ENCODE data around the gene B4GALT5. TPM values are rescaled to one million over a fixed set of nuclear protein-coding genes. Genes with fewer than 3 reads are reported as not detected.
"Not testable (repeated sequence)": the region's sequence is repeated elsewhere in the genome, so short reads cannot be mapped to it uniquely, and the experiment has no call there.

The B4GALT5 gene, protein sequence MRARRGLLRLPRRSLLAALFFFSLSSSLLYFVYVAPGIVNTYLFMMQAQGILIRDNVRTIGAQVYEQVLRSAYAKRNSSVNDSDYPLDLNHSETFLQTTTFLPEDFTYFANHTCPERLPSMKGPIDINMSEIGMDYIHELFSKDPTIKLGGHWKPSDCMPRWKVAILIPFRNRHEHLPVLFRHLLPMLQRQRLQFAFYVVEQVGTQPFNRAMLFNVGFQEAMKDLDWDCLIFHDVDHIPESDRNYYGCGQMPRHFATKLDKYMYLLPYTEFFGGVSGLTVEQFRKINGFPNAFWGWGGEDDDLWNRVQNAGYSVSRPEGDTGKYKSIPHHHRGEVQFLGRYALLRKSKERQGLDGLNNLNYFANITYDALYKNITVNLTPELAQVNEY
- polyA plus RNA-seq (2011; rRNA removed) (82.8 and 88.7 TPM in 2 replicates), polyA plus RNA-seq (2017; fragmentation: RNase III; extraction: RNeasy Plus Mini Kit Qiagen cat#74134 plus additional on column Dnase treatment) (68.1 to 84.0 TPM (median 81.5 TPM) in 3 replicates), polyA minus RNA-seq (2011; rRNA and poly(A)+ RNA removed) (66.0 and 68.4 TPM in 2 replicates)
- polyA plus RNA-seq (2012; cell fraction: cytosol; rRNA removed): 39.0 and 48.5 TPM in 2 replicates
- polyA plus RNA-seq (2012; cell fraction: nucleus; rRNA removed): 23.2 and 34.8 TPM in 2 replicates

DNA sequence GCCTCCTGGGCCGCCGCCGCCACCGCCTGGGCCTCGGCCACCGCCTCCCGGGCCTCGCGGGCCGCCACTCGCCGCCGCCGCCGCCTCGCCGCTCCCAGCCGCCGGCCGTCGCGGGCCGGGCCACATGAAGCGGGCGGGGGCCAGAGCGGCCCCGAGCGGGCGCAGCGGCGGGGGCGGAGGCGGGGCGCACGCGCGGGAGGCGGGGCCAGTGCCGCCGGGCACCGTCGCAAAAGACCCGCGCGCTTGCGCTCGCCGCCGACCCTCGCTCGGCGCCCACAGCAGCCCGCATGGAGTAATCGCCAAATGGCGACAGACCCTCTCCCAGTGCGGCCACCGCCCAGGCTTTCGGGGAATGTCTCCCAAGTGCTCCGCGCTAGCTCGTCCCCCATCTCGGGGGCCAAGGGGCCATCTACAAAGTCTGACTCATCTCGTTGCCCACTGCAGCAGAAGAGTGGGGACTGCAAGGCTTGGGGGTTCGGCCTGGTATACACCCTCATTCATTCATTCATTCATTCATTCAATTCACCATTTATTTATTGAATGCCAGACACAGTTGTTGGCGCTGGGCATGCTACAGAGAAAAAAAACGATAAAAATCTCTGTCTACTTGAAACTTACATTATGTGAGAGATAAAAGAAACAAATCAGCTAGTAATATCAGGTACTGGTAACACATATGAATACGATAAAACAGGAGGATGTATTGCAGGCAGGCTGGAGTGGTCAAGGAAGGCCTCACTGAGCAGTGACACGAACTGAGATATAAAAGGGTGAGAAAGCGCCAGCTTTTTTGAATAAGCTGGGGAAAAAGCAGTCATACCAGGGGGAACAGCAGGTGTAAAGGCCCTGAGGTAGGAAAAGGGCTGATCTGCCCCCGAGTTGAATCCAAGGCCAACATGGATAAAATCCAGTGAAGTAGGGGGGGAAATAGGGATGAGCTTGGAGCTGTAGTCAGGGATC, at the start of gene B4GALT5:
Gene B4GALT5 (minus strand): TSS at position 126 of the 960 bp plus-strand sequence. CDS start 188 bp downstream, outside the sequence.
- peak; percentile 69 to 81 for ATAC-seq
- peaks cover 49% of the 10 kb centered on the region for H3K4me1 ChIP-seq
- H3K27ac ChIP-seq: peak within 1 kb of the TSS; percentile 97 to 98
- peak; percentile 40 to 71; a peak in 3 of 5 replicates for TF ChIP-seq JUN (IDR thresholded peaks at IDR 0.05)
- no peak for TF ChIP-seq HEYL (CRISPR knock-in tag; IDR thresholded peaks at IDR 0.05)
- no peak for TF ChIP-seq CHD4 (IDR thresholded peaks at IDR 0.05; ENCODE audit: borderline replicate concordance)
- peak in 1 of 2 experiments; percentile 20; a peak in 1 of 4 replicates for TF ChIP-seq CEBPB (IDR thresholded peaks at IDR 0.05)
- TF ChIP-seq, protein P1, sequence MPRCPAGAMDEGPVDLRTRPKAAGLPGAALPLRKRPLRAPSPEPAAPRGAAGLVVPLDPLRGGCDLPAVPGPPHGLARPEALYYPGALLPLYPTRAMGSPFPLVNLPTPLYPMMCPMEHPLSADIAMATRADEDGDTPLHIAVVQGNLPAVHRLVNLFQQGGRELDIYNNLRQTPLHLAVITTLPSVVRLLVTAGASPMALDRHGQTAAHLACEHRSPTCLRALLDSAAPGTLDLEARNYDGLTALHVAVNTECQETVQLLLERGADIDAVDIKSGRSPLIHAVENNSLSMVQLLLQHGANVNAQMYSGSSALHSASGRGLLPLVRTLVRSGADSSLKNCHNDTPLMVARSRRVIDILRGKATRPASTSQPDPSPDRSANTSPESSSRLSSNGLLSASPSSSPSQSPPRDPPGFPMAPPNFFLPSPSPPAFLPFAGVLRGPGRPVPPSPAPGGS (IDR thresholded peaks at IDR 0.05): 0 out of 3 replicates have a peak, but pooled peaks have one; percentile 37
- TF ChIP-seq, protein P2, sequence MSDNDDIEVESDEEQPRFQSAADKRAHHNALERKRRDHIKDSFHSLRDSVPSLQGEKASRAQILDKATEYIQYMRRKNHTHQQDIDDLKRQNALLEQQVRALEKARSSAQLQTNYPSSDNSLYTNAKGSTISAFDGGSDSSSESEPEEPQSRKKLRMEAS (IDR thresholded peaks at IDR 0.05): peak; percentile 73; the same call in 1 of the 2 replicates
- TF ChIP-seq MYC (IDR thresholded peaks at IDR 0.05; ENCODE audit: borderline replicate concordance, low read length): 0 out of 2 replicates have a peak, but pooled peaks have one; percentile 41
- no peak for TF ChIP-seq RNF2 (IDR thresholded peaks at IDR 0.05; ENCODE audit: borderline replicate concordance, low read depth)
- no peak for TF ChIP-seq ZNF302 (CRISPR knock-in tag; IDR thresholded peaks at IDR 0.05)
- no peak for TF ChIP-seq FOSL2 (IDR thresholded peaks at IDR 0.05)
- peak; percentile 67 for TF ChIP-seq FOSL2 (CRISPR knock-in tag; IDR thresholded peaks at IDR 0.05)
- TF ChIP-seq NPAS2 (CRISPR knock-in tag; IDR thresholded peaks at IDR 0.05; ENCODE audit: borderline replicate concordance): no peak
- no peak for TF ChIP-seq ZFP36 (IDR thresholded peaks at IDR 0.05; ENCODE audit: borderline replicate concordance, partially characterized antibody)
- TF ChIP-seq, protein P3, sequence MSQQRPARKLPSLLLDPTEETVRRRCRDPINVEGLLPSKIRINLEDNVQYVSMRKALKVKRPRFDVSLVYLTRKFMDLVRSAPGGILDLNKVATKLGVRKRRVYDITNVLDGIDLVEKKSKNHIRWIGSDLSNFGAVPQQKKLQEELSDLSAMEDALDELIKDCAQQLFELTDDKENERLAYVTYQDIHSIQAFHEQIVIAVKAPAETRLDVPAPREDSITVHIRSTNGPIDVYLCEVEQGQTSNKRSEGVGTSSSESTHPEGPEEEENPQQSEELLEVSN (IDR thresholded peaks at IDR 0.05; ENCODE audit: borderline replicate concordance, low read depth): no peak; the same call in 1 of the 2 replicates
- TF ChIP-seq POLR2A (IDR thresholded peaks at IDR 0.05; ENCODE audit: low read length): peak; percentile 31
- peak; percentile 41 to 72 for DNase-seq (ENCODE audit: low read depth in 1 of 2, low spot score in 1 of 2)
- peak within 1 kb of the TSS; percentile 84 for H3K4me3 ChIP-seq
- 13% methylated on average over 30 of the region's 70 CpGs for WGBS (ENCODE audit: missing lambda C conversion rate)
- no peak for FAIRE-seq
- ChIA-PET CTCF (interaction anchor here (0.7 to 2.1 kb wide), 9 partner anchors 23 to 175 kb away, joined by 3 to 8 read pairs (median 3); no protein-coding TSS in a partner anchor), POLR2A (interaction anchor here (0.9 to 1.8 kb wide), 2 partner anchors 61 to 76 kb away, joined by 4 read pairs; no protein-coding TSS in a partner anchor)
- peak within 1 kb of the TSS; percentile 95 for H3K4me2 ChIP-seq
- no peaks in the 10 kb centered on the region for H3K9me3 ChIP-seq

DNA sequence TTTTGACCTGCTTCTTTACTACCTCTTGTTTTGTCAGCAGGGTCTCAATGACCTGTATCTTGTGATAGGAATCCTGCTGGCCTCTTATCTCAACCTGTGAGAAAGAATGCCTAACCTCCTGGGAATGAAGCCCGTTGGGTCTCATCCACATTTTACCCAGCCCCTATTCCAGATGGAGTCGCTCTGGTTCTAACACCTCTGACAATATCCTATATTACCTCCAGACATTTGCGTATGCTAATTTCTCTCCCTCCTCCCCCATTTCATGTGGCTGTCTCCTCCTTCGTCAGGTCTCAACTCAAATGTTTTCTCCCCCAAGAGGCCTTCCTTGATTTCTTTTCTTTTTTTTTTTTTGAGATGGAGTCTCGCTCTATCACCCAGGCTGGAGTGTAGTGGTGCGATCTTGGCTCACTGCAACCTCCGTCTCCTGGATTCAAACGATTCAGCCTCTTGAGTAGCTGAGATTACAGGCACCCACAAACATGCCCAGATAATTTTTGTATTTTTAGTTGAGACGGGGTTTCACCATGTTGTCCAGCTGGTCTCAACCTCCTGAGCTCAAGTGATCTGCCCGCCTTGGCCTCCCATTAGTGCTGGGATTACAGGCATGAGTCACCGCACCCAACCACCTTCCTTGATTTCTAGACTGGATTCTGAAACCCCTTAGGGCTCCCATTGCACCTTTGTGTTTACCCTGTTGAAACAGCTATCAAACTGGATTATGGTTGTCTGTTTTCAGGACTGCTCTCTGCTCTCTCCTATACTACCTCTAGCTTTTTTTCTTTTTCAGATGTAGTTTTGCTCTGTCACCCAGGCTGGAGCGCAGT, 49.5 kb upstream of the B4GALT5 start:
- Histone ChIP-seq H3K4me2 (no peak overlapping the region), H3K4me1 (peaks cover 38% of the 10 kb centered on the region), H3K9me3 (no peaks in the 10 kb centered on the region), H3K4me3 (no peak overlapping the region), H3K27ac (peak overlapping the region; percentile 1 to 94; a peak in 4 of 6 replicates)
- no peak for ATAC-seq
- DNase-seq (ENCODE audit: low read depth in 1 of 2, low spot score in 1 of 2): no peak
- CTCF ChIA-PET: interaction anchor here (1.0 to 1.9 kb wide), 6 partner anchors 8 to 154 kb away, joined by 3 to 5 read pairs (median 4); no protein-coding TSS in a partner anchor
- no peak for FAIRE-seq
- 88% methylated on average over 12 of the region's 12 CpGs for WGBS (ENCODE audit: missing lambda C conversion rate)
- TF ChIP-seq FOSL2 (IDR thresholded peaks at IDR 0.05): no peak
- TF ChIP-seq FOSL2 (CRISPR knock-in tag; IDR thresholded peaks at IDR 0.05): peak; percentile 57; the same call in 1 of the 2 replicates
- no peak for TF ChIP-seq EHF (CRISPR knock-in tag; IDR thresholded peaks at IDR 0.05)
- TF ChIP-seq RNF2 (IDR thresholded peaks at IDR 0.05; ENCODE audit: borderline replicate concordance, low read depth): no peak
- no peak for TF ChIP-seq SMC3 (IDR thresholded peaks at IDR 0.05)
- POLR2A ChIA-PET: no interaction called here

DNA sequence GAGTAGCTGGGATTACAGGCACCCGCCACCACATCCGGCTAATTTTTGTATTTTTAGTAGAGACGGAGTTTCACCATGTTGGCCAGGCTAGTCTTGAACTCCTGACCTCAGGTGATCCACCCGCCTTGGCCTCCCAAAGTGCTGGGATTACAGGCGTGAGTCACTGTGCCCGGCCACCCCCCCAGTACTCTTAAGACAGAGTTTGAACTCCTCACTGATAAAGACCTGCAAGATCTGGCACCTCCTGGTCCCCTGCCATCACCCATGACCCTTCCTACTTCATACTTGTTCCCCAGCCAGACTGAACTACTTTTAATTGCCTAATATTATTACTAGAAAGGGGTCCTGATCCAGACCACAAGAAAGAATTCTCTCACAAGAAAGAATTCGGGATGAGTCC, 48.2 kb upstream of the B4GALT5 start:
- not testable (repeated sequence) for DNase-seq (ENCODE audit: low read depth in 1 of 2, low spot score in 1 of 2); ATAC-seq
- CTCF ChIA-PET: interaction anchor here (1.0 to 1.9 kb wide), 3 partner anchors 14 to 151 kb away, joined by 3 to 5 read pairs (median 5); no protein-coding TSS in a partner anchor

More for the DNA sequence above, 48.2 kb upstream of the B4GALT5 start:
- POLR2A ChIA-PET, H3K4me3 ChIP-seq, FAIRE-seq, H3K9me3 ChIP-seq, H3K4me2 ChIP-seq: not testable (repeated sequence)
- peaks cover 26% of the 10 kb centered on the region for H3K4me1 ChIP-seq
- peak overlapping the region in 1 of 2 experiments; percentile 94; a peak in 3 of 6 replicates for H3K27ac ChIP-seq
- WGBS (ENCODE audit: missing lambda C conversion rate): 80% methylated on average over 7 of the region's 7 CpGs

All from A549 (cell line).